OCI-LY3 (cell line): ENCODE data around the gene SP100.

Source experiments
- EZH2phosphoT487 ChIP-seq: fragments of 200-600 bp; shearing (Covaris generic); IDR thresholded peaks from 2 replicates; pipeline ENCODE4 v1.6.1; 2018; ENCODE audit warnings: antibody characterized with exemption, mixed run types, low read depth
- TF ChIP-seq, protein P1 (sequence below): fragments of 200-600, 300-600 bp; sonication (generic); IDR thresholded peaks from 2 replicates; pipeline ENCODE4 v1.5.1; 2014; ENCODE audit warnings: antibody characterized with exemption, low read length, low read depth

DNA sequence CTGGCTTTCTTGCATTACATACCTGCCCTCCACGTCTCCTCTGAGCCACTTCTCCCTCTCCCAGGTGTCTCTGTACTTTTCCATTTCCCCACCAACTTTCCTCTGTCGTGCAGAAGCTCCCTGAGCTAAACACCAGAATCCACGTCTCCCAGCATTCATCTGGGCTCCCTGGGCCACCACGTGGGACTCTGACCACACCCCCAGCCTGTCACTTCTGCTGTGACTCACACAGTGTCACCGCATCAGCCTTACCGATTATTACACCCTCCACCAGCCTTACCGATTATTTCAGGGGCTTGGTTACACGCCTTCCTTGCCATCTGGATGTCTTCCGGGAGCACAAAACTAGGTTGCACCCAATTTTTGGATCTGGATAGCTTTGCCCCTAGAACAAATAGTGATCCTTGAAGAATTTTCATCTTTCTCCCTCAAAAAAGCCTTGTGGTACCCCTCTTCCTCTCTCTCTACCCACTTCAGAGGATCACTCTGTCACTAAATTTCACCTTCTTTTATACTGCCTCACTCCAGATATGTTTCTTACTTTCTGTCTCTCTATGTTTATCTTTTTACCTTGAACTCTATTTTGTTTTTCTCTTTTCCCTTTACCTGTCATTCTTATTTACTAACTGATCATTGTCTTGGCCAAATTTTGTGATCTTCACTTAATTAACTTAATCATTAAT is 159.8 kb downstream of the SP100 start:
- TF ChIP-seq EZH2phosphoT487, result no peak
- TF ChIP-seq, protein P1, sequence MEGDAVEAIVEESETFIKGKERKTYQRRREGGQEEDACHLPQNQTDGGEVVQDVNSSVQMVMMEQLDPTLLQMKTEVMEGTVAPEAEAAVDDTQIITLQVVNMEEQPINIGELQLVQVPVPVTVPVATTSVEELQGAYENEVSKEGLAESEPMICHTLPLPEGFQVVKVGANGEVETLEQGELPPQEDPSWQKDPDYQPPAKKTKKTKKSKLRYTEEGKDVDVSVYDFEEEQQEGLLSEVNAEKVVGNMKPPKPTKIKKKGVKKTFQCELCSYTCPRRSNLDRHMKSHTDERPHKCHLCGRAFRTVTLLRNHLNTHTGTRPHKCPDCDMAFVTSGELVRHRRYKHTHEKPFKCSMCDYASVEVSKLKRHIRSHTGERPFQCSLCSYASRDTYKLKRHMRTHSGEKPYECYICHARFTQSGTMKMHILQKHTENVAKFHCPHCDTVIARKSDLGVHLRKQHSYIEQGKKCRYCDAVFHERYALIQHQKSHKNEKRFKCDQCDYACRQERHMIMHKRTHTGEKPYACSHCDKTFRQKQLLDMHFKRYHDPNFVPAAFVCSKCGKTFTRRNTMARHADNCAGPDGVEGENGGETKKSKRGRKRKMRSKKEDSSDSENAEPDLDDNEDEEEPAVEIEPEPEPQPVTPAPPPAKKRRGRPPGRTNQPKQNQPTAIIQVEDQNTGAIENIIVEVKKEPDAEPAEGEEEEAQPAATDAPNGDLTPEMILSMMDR, result no peak
